BE2C (cell line): ENCODE results near the gene CNDP2.
"Not testable (repeated sequence)": the region's sequence is repeated elsewhere in the genome, so short reads cannot be mapped to it uniquely, and the experiment has no call there.

ENCODE experiments used
- DNase-seq: peaks from one replicate; pipeline ENCODE4 v3.0.0-alpha.2; 2020
- H3K27me3 ChIP-seq: fragments of 250-450 bp; sonication (Bioruptor Pico); 2 replicates; pipeline ENCODE4 v1.5.1; 2020; ENCODE audit warnings: mild to moderate bottlenecking
- H3K36me3 ChIP-seq: fragments of 250-450 bp; sonication (Bioruptor Pico); 2 replicates; pipeline ENCODE4 v1.5.1; 2020; ENCODE audit warnings: mild to moderate bottlenecking
- H3K4me1 ChIP-seq: fragments of 250-450 bp; sonication (Bioruptor Pico); 2 replicates; pipeline ENCODE4 v1.5.1; 2020
- H3K4me3 ChIP-seq: 2 replicates; pipeline ENCODE4 v1.5.1; 2011; ENCODE audit warnings: low read depth, low read length
- H3K9me3 ChIP-seq: fragments of 250-450 bp; sonication (Bioruptor Pico); 2 replicates; pipeline ENCODE4 v1.5.1; 2020
- CTCF ChIP-seq: IDR thresholded peaks from 2 replicates; pipeline ENCODE4 v1.5.1; 2012; ENCODE audit warnings: mild to moderate bottlenecking, low read depth, low read length

The CNDP2 gene

GRCh38 chr18:74558096-74558495, 61.9 kb downstream of the CNDP2 start:
- no peak for DNase-seq
- no peaks in the 10 kb centered on the region for H3K9me3 ChIP-seq
- H3K27me3 ChIP-seq: no peaks in the 10 kb centered on the region
- no peak overlapping the region for H3K4me3 ChIP-seq
- H3K36me3 ChIP-seq: no peaks in the 10 kb centered on the region
- H3K4me1 ChIP-seq: no peaks in the 10 kb centered on the region
- no peak for TF ChIP-seq CTCF

GRCh38 chr18:74562131-74562730, 66.1 kb downstream of the CNDP2 start:
- H3K9me3 ChIP-seq: no peaks in the 10 kb centered on the region
- H3K4me3 ChIP-seq: no peak overlapping the region
- no peaks in the 10 kb centered on the region for H3K27me3 ChIP-seq
- no peaks in the 10 kb centered on the region for H3K36me3 ChIP-seq
- TF ChIP-seq CTCF: no peak
- H3K4me1 ChIP-seq: no peaks in the 10 kb centered on the region
- DNase-seq: no peak

- Histone ChIP-seq H3K4me3 (no peak overlapping the region), H3K36me3 (no peaks in the 10 kb centered on the region), H3K4me1 (no peaks in the 10 kb centered on the region), H3K27me3 (no peaks in the 10 kb centered on the region), H3K9me3 (no peaks in the 10 kb centered on the region)
- TF ChIP-seq CTCF: no peak
- DNase-seq: no peak
Measured at GRCh38 chr18:74562775-74563174, 66.6 kb downstream of the CNDP2 start.

- DNase-seq: no peak
- TF ChIP-seq CTCF: no peak
- Histone ChIP-seq H3K9me3 (no peaks in the 10 kb centered on the region), H3K36me3 (no peaks in the 10 kb centered on the region), H3K4me3 (no peak overlapping the region), H3K27me3 (no peaks in the 10 kb centered on the region), H3K4me1 (no peaks in the 10 kb centered on the region)
Measured at GRCh38 chr18:74563999-74564398, 67.8 kb downstream of the CNDP2 start.

- H3K9me3 ChIP-seq, H3K4me1 ChIP-seq, H3K27me3 ChIP-seq, H3K36me3 ChIP-seq, H3K4me3 ChIP-seq, DNase-seq: not testable (repeated sequence)
Measured at GRCh38 chr18:74565164-74565563, 69.0 kb downstream of the CNDP2 start.

- H3K27me3 ChIP-seq, H3K36me3 ChIP-seq, H3K4me3 ChIP-seq, H3K4me1 ChIP-seq, H3K9me3 ChIP-seq, DNase-seq: not testable (repeated sequence)
Measured at GRCh38 chr18:74565993-74566392, 69.8 kb downstream of the CNDP2 start.

- no peak for TF ChIP-seq CTCF
- Histone ChIP-seq H3K36me3 (no peaks in the 10 kb centered on the region), H3K27me3 (no peaks in the 10 kb centered on the region), H3K9me3 (no peaks in the 10 kb centered on the region), H3K4me1 (no peaks in the 10 kb centered on the region), H3K4me3 (no peak overlapping the region)
- DNase-seq: no peak
Measured at GRCh38 chr18:74567822-74568221, 71.7 kb downstream of the CNDP2 start.
